DMS 273 (cell line): ENCODE measurements around the gene NELL1.

Experiments
- DNase-seq: peaks from one replicate; lab custom pipeline; 2025; ENCODE audit not compliant: unreplicated experiment; lab: John Stamatoyannopoulos, UW

The NELL1 gene

GRCh38 chr11:21615955-21616371 is 946.6 kb downstream of the NELL1 start:
- DNase-seq = no peak

GRCh38 chr11:21622566-21622965 is 953.2 kb downstream of the NELL1 start:
- DNase-seq = peak; percentile 53

- DNase-seq = peak; percentile 26
Observed at GRCh38 chr11:21622995-21623394, 953.6 kb downstream of the NELL1 start.
